ENCODE data around the gene STK11IP. TPM values are rescaled to one million over a fixed set of nuclear protein-coding genes. Genes with fewer than 3 reads are reported as not detected.

STK11IP gene
- total RNA-seq, 1 donor, result 11.7 TPM

DNA sequence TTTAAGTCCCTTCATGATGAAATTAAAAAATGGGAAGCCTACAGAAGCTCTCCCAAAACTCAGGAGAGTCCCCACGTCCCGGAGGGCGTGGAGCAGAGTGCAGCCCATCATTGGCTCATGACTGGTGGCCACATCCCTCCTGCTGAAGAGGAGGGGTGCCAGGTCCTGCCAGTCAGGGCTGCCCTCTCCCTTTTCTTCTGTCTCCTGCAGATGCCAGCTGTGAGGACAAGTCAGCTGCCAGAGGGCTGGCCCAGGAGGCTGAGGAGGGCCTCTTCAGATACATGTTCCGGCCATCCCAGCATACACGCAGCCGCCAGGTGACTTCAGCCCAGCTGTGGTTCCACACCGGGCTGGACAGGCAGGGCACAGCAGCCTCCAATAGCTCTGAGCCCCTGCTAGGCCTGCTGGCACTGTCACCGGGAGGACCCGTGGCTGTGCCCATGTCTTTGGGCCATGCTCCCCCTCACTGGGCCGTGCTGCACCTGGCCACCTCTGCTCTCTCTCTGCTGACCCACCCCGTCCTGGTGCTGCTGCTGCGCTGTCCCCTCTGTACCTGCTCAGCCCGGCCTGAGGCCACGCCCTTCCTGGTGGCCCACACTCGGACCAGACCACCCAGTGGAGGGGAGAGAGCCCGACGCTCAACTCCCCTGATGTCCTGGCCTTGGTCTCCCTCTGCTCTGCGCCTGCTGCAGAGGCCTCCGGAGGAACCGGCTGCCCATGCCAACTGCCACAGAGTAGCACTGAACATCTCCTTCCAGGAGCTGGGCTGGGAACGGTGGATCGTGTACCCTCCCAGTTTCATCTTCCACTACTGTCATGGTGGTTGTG lies 23.0 kb upstream of the STK11IP start:
- H3K4me3 ChIP-seq (ENCODE audit: low read depth, low read length), result no peak overlapping the region
- TF ChIP-seq CTCF (IDR thresholded peaks at IDR 0.05; ENCODE audit: insufficient read depth, low read length), result no peak
- no peak for DNase-seq (ENCODE audit: low read depth)

DNA sequence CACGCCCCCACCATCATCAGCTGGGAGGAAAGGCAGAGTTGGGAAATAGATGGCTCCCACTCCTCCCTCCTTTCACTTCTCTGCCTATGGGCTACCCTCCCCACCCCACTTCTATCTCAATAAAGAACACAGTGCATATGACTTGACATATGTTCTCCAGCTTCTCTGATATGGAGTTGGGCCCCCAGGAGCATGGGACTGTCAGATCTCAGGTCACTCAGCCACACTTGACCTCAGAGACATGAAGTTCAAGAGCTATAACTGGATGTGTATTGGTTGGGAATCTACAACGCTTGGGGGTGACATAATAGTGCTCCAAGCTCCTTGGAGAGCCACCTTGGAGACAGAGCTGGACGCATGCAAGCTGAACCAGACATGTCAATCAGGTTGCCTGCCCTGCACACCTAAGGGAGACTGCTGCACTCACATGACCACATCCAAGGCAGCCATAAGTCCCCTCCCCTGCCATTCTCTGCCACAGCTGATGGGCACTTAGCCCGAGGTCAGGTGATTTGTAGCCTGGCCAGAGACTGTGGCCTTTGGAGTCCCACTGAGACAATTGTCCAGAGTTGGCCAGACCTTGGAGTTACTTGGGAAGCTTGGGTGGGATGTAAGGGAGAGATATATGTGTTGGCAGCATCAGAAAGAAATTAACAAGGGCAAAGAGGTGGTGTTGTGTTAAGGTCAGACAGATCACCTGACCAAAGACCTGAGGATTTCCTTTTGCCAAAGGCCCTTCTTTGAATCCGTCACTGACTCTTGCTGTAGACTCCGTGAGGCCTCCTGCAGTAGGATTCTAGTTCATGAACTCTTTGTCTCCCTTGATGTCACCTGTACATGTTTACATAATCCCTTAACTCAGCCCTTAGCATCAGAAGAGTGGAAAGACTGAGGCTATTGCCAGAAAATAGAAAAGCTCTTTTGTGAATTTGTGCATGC lies 21.8 kb upstream of the STK11IP start:
- no peak overlapping the region for H3K4me3 ChIP-seq (ENCODE audit: low read depth, low read length)
- DNase-seq (ENCODE audit: low read depth), result no peak
- no peak for TF ChIP-seq CTCF (IDR thresholded peaks at IDR 0.05; ENCODE audit: insufficient read depth, low read length)

DNA sequence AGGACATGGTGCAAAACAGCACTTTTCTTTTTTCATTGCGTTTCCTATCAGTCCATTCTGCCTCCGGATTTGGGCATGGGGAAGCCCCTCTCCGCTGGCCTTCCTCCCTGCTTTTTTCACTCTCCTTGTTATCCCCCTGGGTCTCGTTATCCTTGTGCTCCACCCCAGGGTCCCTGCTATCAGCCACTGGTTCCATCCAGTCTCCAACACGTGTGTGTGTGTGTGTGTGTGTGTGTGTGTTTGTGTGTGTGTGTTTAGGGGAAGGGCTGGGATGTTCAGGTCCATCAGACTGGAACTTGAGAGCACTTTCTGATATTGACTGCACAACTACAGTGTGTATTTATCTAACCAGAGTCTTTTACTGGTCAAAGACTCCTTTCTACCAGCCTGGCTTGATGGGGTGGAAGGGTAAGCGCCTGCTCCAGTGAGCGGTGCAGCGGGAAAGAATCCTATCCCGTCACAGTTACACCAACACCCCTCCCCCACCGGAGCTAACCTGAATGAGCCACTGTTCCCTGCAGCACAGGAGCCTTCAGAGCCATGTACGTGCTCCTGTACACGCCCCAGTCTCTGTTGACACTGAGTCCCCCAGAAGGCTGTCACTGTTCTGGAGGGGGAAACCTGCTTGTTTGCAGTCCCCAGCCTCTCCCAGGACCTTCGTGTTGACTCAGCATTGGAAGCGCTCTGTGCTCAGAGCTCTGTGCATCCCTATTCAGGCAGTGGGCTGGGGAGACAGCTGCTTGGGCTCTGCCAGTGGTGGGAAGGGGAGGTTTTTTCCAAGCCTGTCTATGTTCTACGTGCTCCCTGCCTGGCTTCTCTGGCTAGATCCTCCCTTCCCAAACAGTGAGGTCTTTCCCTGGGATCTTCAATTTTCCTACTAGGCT lies 20.9 kb upstream of the STK11IP start:
- no peak for TF ChIP-seq CTCF (IDR thresholded peaks at IDR 0.05; ENCODE audit: insufficient read depth, low read length)
- H3K4me3 ChIP-seq (ENCODE audit: low read depth, low read length), result no peak overlapping the region
- DNase-seq (ENCODE audit: low read depth), result no peak

- peak; percentile 24 for DNase-seq (ENCODE audit: low read depth)
- H3K4me3 ChIP-seq (ENCODE audit: low read depth, low read length), result no peak overlapping the region
- TF ChIP-seq CTCF (IDR thresholded peaks at IDR 0.05; ENCODE audit: insufficient read depth, low read length), result no peak
These were observed 18.6 kb upstream of the STK11IP start for GRCh38 chr2:219578811-219579613.

DNA sequence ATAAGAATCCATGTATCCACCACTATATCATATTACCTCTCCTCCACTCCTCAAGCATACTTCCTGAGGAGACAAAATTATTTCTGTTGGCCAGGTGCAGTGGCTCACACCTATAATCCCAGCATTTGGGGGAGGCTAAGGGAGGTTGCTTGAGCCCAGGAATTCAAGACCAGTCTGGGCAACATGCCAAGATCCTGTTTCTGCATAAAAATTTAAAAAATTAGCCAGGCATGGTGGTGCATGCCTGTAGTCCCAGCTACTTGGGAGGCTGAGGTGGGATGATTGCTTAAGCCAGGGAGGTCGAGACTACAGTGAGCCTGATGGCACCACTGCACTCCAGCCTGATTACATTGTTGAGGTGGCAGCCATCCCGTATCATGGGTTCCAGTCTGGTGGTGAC lies 16.3 kb upstream of the STK11IP start:
- no peak overlapping the region for H3K4me3 ChIP-seq (ENCODE audit: low read depth, low read length)
- no peak for DNase-seq (ENCODE audit: low read depth)
- no peak for TF ChIP-seq CTCF (IDR thresholded peaks at IDR 0.05; ENCODE audit: insufficient read depth, low read length)

Measured in fibroblast of the aortic adventitia (primary cell).